ENCODE data around the gene KIF13A. TPM values are rescaled to one million over a fixed set of nuclear protein-coding genes. Genes with fewer than 3 reads are reported as not detected.

The KIF13A gene
- total and polyA plus RNA-seq, 9 of the 15 experiments (the other 6 are each of a cell fraction or from before 2014, with no cell fraction given), result 3.6 to 44.3 (median 29.7) TPM

- no peak overlapping the region for H2AFZ ChIP-seq (ENCODE audit: low read depth, low read length)
- ATAC-seq, result no peak
- POLR2A ChIA-PET, result interaction anchor here (1.1 to 4.4 kb wide), 2 partner anchors 9 to 25 kb away, joined by 3 to 22 read pairs; no protein-coding TSS in a partner anchor
- TF ChIP-seq EHMT2 (IDR thresholded peaks at IDR 0.05), result no peak
- no peak for TF ChIP-seq TGIF2 (CRISPR knock-in tag; IDR thresholded peaks at IDR 0.05)
- TF ChIP-seq GTF2F1 (IDR thresholded peaks at IDR 0.05; ENCODE audit: low read depth, low read length), result no peak
- no peak for TF ChIP-seq JUN (IDR thresholded peaks at IDR 0.05; ENCODE audit: borderline replicate concordance, low read depth, low read length)
- TF ChIP-seq JUN (CRISPR knock-in tag; IDR thresholded peaks at IDR 0.05; ENCODE audit: borderline replicate concordance), result no peak
- TF ChIP-seq NRF1 (conservative IDR thresholded peaks at IDR 0.05 in 1 of 2, IDR thresholded peaks at IDR 0.05 in 1 of 2), result no peak
- TF ChIP-seq SMAD1 (IDR thresholded peaks at IDR 0.05; ENCODE audit: low read depth, low read length, partially characterized antibody), result no peak
- TF ChIP-seq ZNF165 (CRISPR knock-in tag; IDR thresholded peaks at IDR 0.05; ENCODE audit: borderline replicate concordance), result no peak
- no peak for TF ChIP-seq TRIM24 (IDR thresholded peaks at IDR 0.05)
- TF ChIP-seq EWSR1 (IDR thresholded peaks at IDR 0.05; ENCODE audit: borderline replicate concordance, low read depth, partially characterized antibody), result no peak
- TF ChIP-seq ZNF407 (IDR thresholded peaks at IDR 0.05; ENCODE audit: low read depth), result no peak
- no peak for TF ChIP-seq RAD21 (CRISPR knock-in tag; conservative IDR thresholded peaks at IDR 0.05 in 1 of 2, IDR thresholded peaks at IDR 0.05 in 1 of 2)
- no peak for TF ChIP-seq ZNF12 (CRISPR knock-in tag; IDR thresholded peaks at IDR 0.05)
- TF ChIP-seq ZNF57 (CRISPR knock-in tag; IDR thresholded peaks at IDR 0.05), result no peak
- no peak for TF ChIP-seq YY1 (IDR thresholded peaks at IDR 0.05; ENCODE audit: borderline replicate concordance in 1 of 3, control insufficient read depth in 1 of 3, extremely low read depth in 1 of 3, insufficient read depth in 3 of 3, insufficient read length in 1 of 3, insufficient replicate concordance in 2 of 3, low read depth in 1 of 3, low read length in 2 of 3)
- TF ChIP-seq ZNF143 (CRISPR knock-in tag; IDR thresholded peaks at IDR 0.05), result no peak
- H3K4me3 ChIP-seq, result no peak overlapping the region
- no peak for FAIRE-seq
- H3K9me1 ChIP-seq (ENCODE audit: control insufficient read depth, insufficient read depth, low read length), result no peaks in the 10 kb centered on the region
- H3K27me3 ChIP-seq (ENCODE audit: control insufficient read depth in 2 of 2, insufficient read depth in 2 of 2, low read length in 2 of 2), result no peaks in the 10 kb centered on the region
- no peak overlapping the region for H3K4me2 ChIP-seq (ENCODE audit: insufficient read depth, low read length)
- H3K27ac ChIP-seq (ENCODE audit: extremely low read depth, low read depth, low read length), result no peak overlapping the region
- CTCF ChIA-PET (ENCODE audit: low intra/inter-chr PET ratio), result no interaction called here
- H4K20me1 ChIP-seq (replicated peaks; ENCODE audit: control insufficient read depth, insufficient read depth, low read length), result no peaks in the 10 kb centered on the region
- intact Hi-C loops (cut with micrococcal nuclease), result loop anchor here (10.0 kb wide), 1 partner anchor 279 kb away; the partner anchor contains the start of gene NUP153
- H3K79me2 ChIP-seq (ENCODE audit: control insufficient read depth, insufficient read depth, low read length), result peaks cover 85% of the 10 kb centered on the region
- H3K4me1 ChIP-seq (replicated peaks in 1 of 2; ENCODE audit: control insufficient read depth in 2 of 2, insufficient read depth in 2 of 2, low read length in 2 of 2), result peaks cover 18 to 31% of the 10 kb centered on the region in 2 experiments; a peak in 4 of 5 replicates
- WGBS (ENCODE audit: insufficient coverage, low coverage, missing lambda C conversion rate), result 100% methylated on average over 2 of the region's 2 CpGs
- BruUV-seq (replicated peaks), result no TSS peak
- no peak for DNase-seq (ENCODE audit: extremely low read depth in 1 of 4, low spot score in 3 of 4)
- peaks cover 23% of the 10 kb centered on the region; the same call in 1 of the 3 replicates for H3K36me3 ChIP-seq (ENCODE audit: control insufficient read depth, insufficient read depth, low read length)
- H3K9me3 ChIP-seq (replicated peaks; ENCODE audit: control insufficient read depth, insufficient read depth, low read depth, low read length), result no peaks in the 10 kb centered on the region
- in situ Hi-C loops (cut with MboI), result no loop called here
- no peak overlapping the region for H3K9ac ChIP-seq (ENCODE audit: insufficient read depth in 1 of 2, low read depth in 2 of 2, low read length in 2 of 2)
These were observed 3.7 kb downstream of the KIF13A start for GRCh38 chr6:17983730-17984129.
